Measurements from ENCODE around the gene HDAC4.

GRCh38 chr2:239376351-239376750, 24.5 kb downstream of the HDAC4 start:
- TF ChIP-seq CREB1 (IDR thresholded peaks at IDR 0.05; ENCODE audit: low read depth) (no peak), MAX (IDR thresholded peaks at IDR 0.05) (no peak), TAF1 (IDR thresholded peaks at IDR 0.05; ENCODE audit: low read depth) (no peak), YY1 (IDR thresholded peaks at IDR 0.05; ENCODE audit: low read depth) (no peak)

All from Ishikawa (cell line).